Ovary (tissue), 3 donors: ENCODE results near the gene CCDC88B.

ENCODE experiments used
- CTCF ChIP-seq, 3 donors: fragments of 450-650 bp in 2 of 3; fragments of 200-600 bp in 1 of 3; IDR thresholded peaks; one replicate each; pipeline versions ENCODE4 v1.5.1 to v1.8.0; 2016 to 2022; ENCODE audit warnings: antibody characterized with exemption in 3 of 3, mild to moderate bottlenecking in 1 of 3
- POLR2A ChIP-seq: fragments of 450-650 bp; IDR thresholded peaks from one replicate; pipeline ENCODE4 v1.6.1; 2017; ENCODE audit warnings: antibody characterized with exemption, mild to moderate bottlenecking, moderate library complexity
- donor health status: DM: no; HTN: no; CAD: no.

- TF ChIP-seq POLR2A = no peak
- TF ChIP-seq CTCF (IDR thresholded peaks at IDR 0.05) = no peak
Measured at GRCh38 chr11:64349025-64349387, 9.0 kb downstream of the CCDC88B start.
